GM23338 (cell line): ENCODE results near the gene UNC13A. TPM values are rescaled to one million over a fixed set of nuclear protein-coding genes. Genes with fewer than 3 reads are reported as not detected.

Source experiments
- ATAC-seq: fragments of 200-7000 bp; cut with Tn5 transposase; 3 replicates; pipeline ENCODE4 v1.9.1; 2020
- DNase-seq: peaks from one replicate; pipeline ENCODE4 v3.0.0-alpha.2; 2015; ENCODE audit warnings: low spot score
- H2AFZ ChIP-seq: fragments of 200-600 bp; sonication (generic); 2 replicates; pipeline ENCODE4 v1.8.0; 2016; ENCODE audit warnings: antibody characterized with exemption, mild to moderate bottlenecking, moderate library complexity
- H3F3A ChIP-seq: fragments of 200-600 bp; sonication (generic); replicated peaks from 2 replicates; pipeline ENCODE4 v1.8.0; 2017; ENCODE audit warnings: antibody characterized with exemption, mixed run types, low read depth
- H3K27ac ChIP-seq: fragments of 200-600 bp; sonication (generic); 2 replicates; pipeline ENCODE4 v1.6.1; 2016; ENCODE audit warnings: low read depth
- H3K27me3 ChIP-seq: fragments of 200-600 bp; sonication (generic); 2 replicates; pipeline ENCODE4 v1.8.0; 2016; ENCODE audit warnings: mild to moderate bottlenecking, mixed run types, moderate library complexity; ENCODE audit not compliant: insufficient read depth
- H3K36me3 ChIP-seq: fragments of 200-600 bp; sonication (generic); 2 replicates; pipeline ENCODE4 v1.8.0; 2016; ENCODE audit warnings: mild to moderate bottlenecking; ENCODE audit not compliant: insufficient read depth
- H3K4me1 ChIP-seq: fragments of 200-600 bp; sonication (generic); 2 replicates; pipeline ENCODE4 v1.8.0; 2016; ENCODE audit warnings: mild to moderate bottlenecking, moderate library complexity; ENCODE audit not compliant: insufficient read depth
- H3K4me2 ChIP-seq: fragments of 200-600 bp; sonication (generic); 2 replicates; pipeline ENCODE4 v1.7.1; 2017; ENCODE audit warnings: mixed run types
- H3K4me3 ChIP-seq: fragments of 200-600 bp; sonication (generic); 2 replicates; pipeline ENCODE4 v1.6.1; 2016; ENCODE audit warnings: mixed run types
- H3K79me2 ChIP-seq: fragments of 200-600 bp; sonication (generic); replicated peaks from 2 replicates; pipeline ENCODE4 v1.8.0; 2017; ENCODE audit warnings: mild to moderate bottlenecking; ENCODE audit not compliant: insufficient read depth
- H3K9me2 ChIP-seq: fragments of 200-600 bp; sonication (generic); 2 replicates; pipeline ENCODE4 v1.8.0; 2017; ENCODE audit not compliant: insufficient read depth
- H4K20me1 ChIP-seq: fragments of 200-600 bp; sonication (generic); replicated peaks from 2 replicates; pipeline ENCODE4 v1.8.0; 2017; ENCODE audit warnings: mild to moderate bottlenecking; ENCODE audit not compliant: insufficient read depth
- H3K27ac Mint-ChIP-seq: 2 replicates; pipeline ENCODE4 v1.8.0; 2020; ENCODE audit warnings: inconsistent platforms, mild to moderate bottlenecking, moderate library complexity, mixed read lengths
- H3K27me3 Mint-ChIP-seq: 3 replicates; pipeline ENCODE4 v1.8.0; 2022; ENCODE audit warnings: low read depth, mild to moderate bottlenecking, moderate library complexity, mixed read lengths, inconsistent platforms; ENCODE audit not compliant: insufficient read depth, poor library complexity
- H3K36me3 Mint-ChIP-seq: 3 replicates; pipeline ENCODE4 v1.8.0; 2021; ENCODE audit warnings: low read depth, mild to moderate bottlenecking, inconsistent platforms, moderate library complexity, mixed read lengths
- H3K4me1 Mint-ChIP-seq: 3 replicates; pipeline ENCODE4 v1.8.0; 2020; ENCODE audit warnings: mild to moderate bottlenecking, inconsistent platforms, mixed read lengths
- H3K4me3 Mint-ChIP-seq: 3 replicates; pipeline ENCODE4 v1.8.0; 2021; ENCODE audit warnings: moderate library complexity, mild to moderate bottlenecking, inconsistent platforms, mixed read lengths
- H3K9me3 Mint-ChIP-seq: 3 replicates; pipeline ENCODE4 v1.8.0; 2020; ENCODE audit warnings: moderate library complexity, mild to moderate bottlenecking, inconsistent platforms, mixed read lengths
- CREB1 ChIP-seq: fragments of 250-450 bp; sonication (Bioruptor Pico); IDR thresholded peaks from 2 replicates; pipeline ENCODE4 v1.5.0; 2020; ENCODE audit warnings: low read depth, mild to moderate bottlenecking, moderate library complexity
- CTCF ChIP-seq, 2 experiments: fragments of 200-600 bp in 1 of 2; sonication (generic) in 1 of 2; conservative IDR thresholded peaks; 2 replicates each; pipeline versions ENCODE4 v1.5.1 to v1.6.1; 2016 to 2017; ENCODE audit warnings: antibody characterized with exemption in 2 of 2, low read depth in 2 of 2, mild to moderate bottlenecking in 2 of 2, moderate library complexity in 1 of 2
- ETS1 ChIP-seq: IDR thresholded peaks from 2 replicates; pipeline ENCODE4 v1.6.1; 2016; ENCODE audit warnings: antibody characterized with exemption
- EZH2 ChIP-seq: fragments of 200-600 bp; sonication (generic); IDR thresholded peaks from one replicate; pipeline ENCODE4 v1.8.0; 2017; ENCODE audit warnings: antibody characterized with exemption, mild to moderate bottlenecking, low read depth; ENCODE audit not compliant: unreplicated experiment
- EZH2phosphoT487 ChIP-seq: fragments of 200-600 bp; sonication (generic); IDR thresholded peaks from one replicate; pipeline ENCODE4 v1.8.1; 2018; ENCODE audit warnings: antibody characterized with exemption; ENCODE audit not compliant: unreplicated experiment
- NANOG ChIP-seq: IDR thresholded peaks from 2 replicates; pipeline ENCODE4 v1.6.1; 2016; ENCODE audit warnings: antibody characterized with exemption, borderline replicate concordance
- POLR2AphosphoS5 ChIP-seq: IDR thresholded peaks from 2 replicates; pipeline ENCODE4 v1.6.1; 2016; ENCODE audit warnings: antibody characterized with exemption, low read depth
- REST ChIP-seq: IDR thresholded peaks from one replicate; pipeline ENCODE4 v1.6.1; 2018; ENCODE audit warnings: antibody characterized with exemption; ENCODE audit not compliant: unreplicated experiment
- STAT1 ChIP-seq: IDR thresholded peaks from one replicate; pipeline ENCODE4 v1.6.1; 2016; ENCODE audit warnings: antibody characterized with exemption; ENCODE audit not compliant: unreplicated experiment
- polyA plus RNA-seq: library from polyadenylated mRNA; unstranded; fragments of >200 nt; fragmentation: Nextera tagmentation; extraction: Ambion mirVana; gene quantifications from 2 replicates; pipeline ENCODE4 v1.2.1, GENCODE V29; 2016
- total RNA-seq: library from RNA; depleted of rRNA; stranded (reverse); fragments of >200 nt; shearing (Covaris generic); gene quantifications from 2 replicates; pipeline ENCODE4 v1.2.3, GENCODE V29; 2014

UNC13A gene
- total and polyA plus RNA-seq, 2 experiments from 2014 or later: 9.5 to 30.4 TPM

GRCh38 chr19:17614476-17614875, 73.7 kb downstream of the UNC13A start (continued):
- TF ChIP-seq REST: no peak
- no peak for TF ChIP-seq ETS1
- no peak for TF ChIP-seq NANOG
- TF ChIP-seq CREB1 (CRISPR knock-in tag): no peak
- TF ChIP-seq STAT1: no peak
- TF ChIP-seq EZH2: no peak

GRCh38 chr19:17611462-17612244, 76.5 kb downstream of the UNC13A start:
- ATAC-seq (no peak), DNase-seq (no peak)
- no peak overlapping the region for H3K4me3 Mint-ChIP-seq
- H3K4me3 ChIP-seq: no peak overlapping the region
- peaks cover 3% of the 10 kb centered on the region for H3K27me3 Mint-ChIP-seq
- peaks cover 27% of the 10 kb centered on the region for H3K36me3 Mint-ChIP-seq
- no peak overlapping the region for H3K4me2 ChIP-seq
- H3K9me3 Mint-ChIP-seq: no peaks in the 10 kb centered on the region; the same call in 2 of the 3 replicates
- H2AFZ ChIP-seq: no peak overlapping the region
- H3K27ac Mint-ChIP-seq: no peak overlapping the region
- no peaks in the 10 kb centered on the region; the same call in 1 of the 2 replicates for H3K36me3 ChIP-seq
- H3K79me2 ChIP-seq: no peaks in the 10 kb centered on the region
- H3K27me3 ChIP-seq: no peaks in the 10 kb centered on the region
- H3K4me1 ChIP-seq: no peaks in the 10 kb centered on the region; the same call in 1 of the 2 replicates
- H3K9me2 ChIP-seq: no peaks in the 10 kb centered on the region
- no peak overlapping the region for H3K27ac ChIP-seq
- no peaks in the 10 kb centered on the region; the same call in 1 of the 2 replicates for H3F3A ChIP-seq
- H4K20me1 ChIP-seq: no peaks in the 10 kb centered on the region
- peaks cover 4% of the 10 kb centered on the region for H3K4me1 Mint-ChIP-seq
- TF ChIP-seq EZH2phosphoT487: no peak
- no peak for TF ChIP-seq ETS1
- no peak for TF ChIP-seq CREB1 (CRISPR knock-in tag)
- no peak for TF ChIP-seq REST
- TF ChIP-seq POLR2AphosphoS5: no peak
- no peak for TF ChIP-seq NANOG
- no peak for TF ChIP-seq CTCF (conservative IDR thresholded peaks at IDR 0.05; ENCODE audit: low read depth in 2 of 2)
